HG03469 (cell line): ENCODE measurements around the gene CCN5.

Experiments
- ATAC-seq: cut with Tn5 transposase; IDR thresholded peaks from one replicate; pipeline ENCODE4 v1.9.1; 2021; ENCODE audit warnings: mild to moderate bottlenecking, moderate library complexity, moderate number of reproducible peaks; ENCODE audit not compliant: unreplicated experiment

Gene CCN5

GRCh38 chr20:44735816-44736169, 20.6 kb downstream of the CCN5 start:
- ATAC-seq = no peak

GRCh38 chr20:44736170-44737021, 21.2 kb downstream of the CCN5 start:
- no peak for ATAC-seq

DNA sequence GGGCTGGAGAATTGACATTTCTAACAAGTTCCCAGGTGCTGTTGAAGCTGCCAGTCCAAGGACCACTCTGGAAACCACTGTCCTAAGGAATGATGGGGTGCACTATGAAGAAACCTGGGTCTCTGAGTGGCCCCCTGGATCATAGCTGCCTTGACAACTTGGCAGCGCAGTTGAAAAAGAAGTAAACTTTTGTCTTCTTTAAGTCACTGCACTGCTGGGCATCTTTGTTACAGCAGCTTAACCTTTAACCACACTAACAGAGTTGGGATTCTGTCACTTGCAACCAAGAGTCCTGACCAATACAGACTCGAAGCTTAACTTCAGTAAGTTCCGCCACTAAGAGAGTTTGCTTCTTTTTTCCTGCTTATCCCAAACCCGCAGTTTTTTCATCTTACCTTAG, 21.9 kb downstream of the CCN5 start:
- no peak for ATAC-seq

DNA sequence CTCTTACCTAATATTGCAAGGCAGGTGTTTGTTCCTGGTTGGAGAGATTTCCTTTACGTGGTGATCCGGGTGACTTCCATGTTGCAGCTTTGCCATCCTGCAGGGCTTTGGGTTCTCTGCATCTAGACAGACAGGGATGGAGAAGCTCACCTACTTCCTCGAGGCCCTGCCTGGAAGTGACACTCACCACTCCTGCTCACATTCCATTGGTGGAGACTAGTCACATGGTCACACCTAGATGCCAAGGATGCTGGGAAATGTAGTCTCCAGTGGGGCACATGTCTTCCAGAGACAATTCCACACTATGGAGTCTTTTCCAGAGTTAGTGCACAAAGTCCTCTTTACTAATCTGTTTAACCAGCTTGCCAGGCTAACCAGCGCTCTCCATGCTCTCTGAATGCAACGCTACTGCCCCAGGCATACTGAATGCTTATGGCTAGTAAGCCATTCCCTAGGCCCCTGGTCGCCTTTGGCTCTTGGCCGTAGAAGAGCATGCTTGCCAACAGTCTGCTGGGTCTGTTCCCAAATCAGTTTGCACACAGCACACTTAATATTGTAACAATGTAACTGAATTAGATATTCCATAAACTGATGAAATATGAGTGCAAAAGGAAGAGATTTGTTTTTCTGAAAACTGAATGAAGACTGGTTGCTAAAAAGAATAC, 23.8 kb downstream of the CCN5 start:
- ATAC-seq = no peak

DNA sequence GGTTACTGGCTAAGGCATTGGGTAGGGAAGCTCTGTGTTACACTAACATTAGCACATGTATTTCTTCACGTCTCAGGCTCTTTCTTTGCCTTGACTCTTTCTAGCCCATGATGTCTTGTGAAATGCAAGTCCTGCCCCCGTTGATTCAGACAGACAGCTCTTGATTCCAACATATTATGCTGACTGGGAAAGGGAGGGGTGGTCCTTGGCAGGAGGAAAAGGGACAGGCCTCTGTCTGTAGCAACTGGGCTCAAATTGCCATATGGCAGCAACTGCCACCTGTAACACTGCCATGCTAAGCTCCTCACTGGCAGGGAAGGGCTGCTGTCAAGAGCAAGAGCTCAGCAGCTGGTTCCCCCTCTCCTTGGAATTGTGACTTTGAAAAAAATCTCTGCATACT, 24.8 kb downstream of the CCN5 start:
- ATAC-seq = no peak

GRCh38 chr20:44742304-44743079, 27.3 kb downstream of the CCN5 start:
- ATAC-seq = no peak

- no peak for ATAC-seq
Measured at GRCh38 chr20:44743080-44743701, 28.0 kb downstream of the CCN5 start.

GRCh38 chr20:44743916-44744655, 28.9 kb downstream of the CCN5 start:
- no peak for ATAC-seq

DNA sequence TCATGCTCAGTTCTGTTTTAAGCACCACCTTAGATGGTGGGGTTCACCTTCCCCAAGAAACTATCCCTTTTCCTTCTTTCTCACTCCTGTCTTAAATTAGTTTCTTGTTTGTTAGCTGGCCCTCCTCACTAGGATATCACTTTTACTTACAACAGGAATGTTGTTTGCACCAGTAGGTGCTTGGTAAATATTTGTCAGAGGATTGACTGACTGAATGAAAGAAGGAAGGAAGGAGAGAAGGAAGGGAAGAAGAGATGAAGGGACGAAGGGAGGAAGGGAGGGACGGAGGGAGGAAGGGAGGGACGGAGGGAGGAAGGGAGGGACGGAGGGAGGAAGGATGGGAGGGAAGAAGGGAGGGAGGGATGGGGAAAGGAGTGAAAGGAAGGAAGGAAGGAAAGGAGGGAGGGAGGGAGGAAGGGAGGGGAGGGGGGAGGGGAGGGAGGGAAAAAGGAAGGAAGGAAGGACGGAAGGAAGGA, 30.0 kb downstream of the CCN5 start:
- no peak for ATAC-seq

DNA sequence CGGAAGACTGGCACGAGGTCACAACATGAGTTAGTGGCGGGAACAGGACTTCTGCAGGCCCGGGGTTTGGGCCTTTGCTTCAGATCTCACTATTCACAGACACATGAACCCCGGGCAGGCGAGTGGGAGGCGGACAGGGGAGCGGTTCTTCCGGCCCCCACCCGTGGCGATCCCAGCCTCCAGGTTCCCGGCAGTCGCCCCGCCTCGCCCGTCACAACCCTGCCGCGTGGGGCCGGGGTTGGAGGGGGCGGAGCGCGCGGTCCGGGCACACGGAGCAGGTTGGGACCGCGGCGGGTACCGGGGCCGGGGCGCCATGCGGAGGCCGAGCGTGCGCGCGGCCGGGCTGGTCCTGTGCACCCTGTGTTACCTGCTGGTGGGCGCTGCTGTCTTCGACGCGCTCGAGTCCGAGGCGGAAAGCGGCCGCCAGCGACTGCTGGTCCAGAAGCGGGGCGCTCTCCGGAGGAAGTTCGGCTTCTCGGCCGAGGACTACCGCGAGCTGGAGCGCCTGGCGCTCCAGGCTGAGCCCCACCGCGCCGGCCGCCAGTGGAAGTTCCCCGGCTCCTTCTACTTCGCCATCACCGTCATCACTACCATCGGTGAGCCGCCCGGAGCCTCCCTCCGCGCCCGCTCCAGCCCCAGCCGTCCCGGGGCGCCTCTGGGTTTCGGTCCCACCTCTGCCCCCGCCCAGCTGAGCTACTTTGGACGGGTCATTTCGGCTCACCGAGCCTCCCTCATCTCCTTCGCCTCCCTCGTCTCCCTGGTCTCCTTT, 30.6 kb downstream of the CCN5 start, which contains the start of gene KCNK15:
KCNK15 (plus strand) TSS at position 268 of the 769 bp plus-strand sequence; CDS start at position 314, 46 bp downstream.
- ATAC-seq = no peak

- ATAC-seq = no peak
Measured at GRCh38 chr20:44746367-44747165, 31.4 kb downstream of the CCN5 start.

DNA sequence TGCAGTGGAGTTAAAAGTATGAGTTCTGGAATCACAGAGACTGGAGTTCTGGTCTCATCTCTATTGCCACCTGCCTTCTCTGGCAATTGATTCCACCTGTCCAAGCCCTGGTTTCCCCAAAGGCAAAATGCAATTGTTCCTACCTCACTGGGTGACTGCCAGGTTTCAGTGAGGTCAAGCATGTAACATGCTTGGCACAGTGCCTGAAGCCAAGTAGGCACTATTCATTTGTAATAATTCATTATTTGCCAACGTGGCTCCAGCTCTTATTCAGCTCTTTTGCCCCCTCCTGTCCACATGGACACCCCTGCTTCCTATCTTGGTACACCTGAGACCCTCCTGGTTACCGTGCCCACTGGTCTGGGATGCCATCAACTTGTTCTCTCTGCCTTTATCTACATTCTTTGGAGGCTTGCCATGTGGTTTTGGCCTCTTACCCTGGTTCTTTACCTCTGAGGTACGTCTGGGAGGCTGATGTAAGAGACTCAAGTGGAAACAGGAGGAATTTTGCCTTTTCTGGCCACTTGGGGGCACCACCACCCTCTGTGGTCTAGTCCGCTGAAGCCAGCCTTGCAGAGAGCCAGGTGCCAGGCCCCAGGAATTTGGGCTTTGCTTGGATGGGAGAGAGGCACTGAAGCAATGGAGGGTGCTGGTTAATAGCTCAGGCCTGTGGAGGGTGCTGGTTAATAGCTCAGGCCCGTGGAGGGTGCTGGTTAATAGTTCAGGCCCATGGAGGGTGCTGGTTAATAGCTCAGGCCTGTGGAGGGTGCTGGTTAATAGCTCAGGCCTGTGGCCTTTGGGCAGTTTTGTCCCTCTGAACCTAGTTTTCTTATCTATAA, 32.2 kb downstream of the CCN5 start:
- no peak for ATAC-seq

DNA sequence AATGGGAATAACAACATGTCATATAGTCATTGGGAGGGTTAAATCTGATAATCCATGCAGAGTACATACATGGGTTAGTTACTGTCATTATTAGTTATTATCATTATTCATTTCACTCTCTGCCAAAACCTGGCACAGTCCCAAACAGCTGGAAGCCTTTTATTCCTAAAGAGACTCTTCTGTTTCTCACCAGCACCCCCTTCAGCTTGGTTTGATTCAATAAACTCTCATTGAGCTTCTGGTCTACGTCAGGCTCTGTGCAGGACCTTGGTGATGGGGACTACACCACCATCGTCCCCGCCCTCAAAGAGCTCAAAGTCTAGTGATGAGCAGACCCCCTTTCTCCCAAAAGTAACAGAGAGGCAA, 32.8 kb downstream of the CCN5 start:
- no peak for ATAC-seq

DNA sequence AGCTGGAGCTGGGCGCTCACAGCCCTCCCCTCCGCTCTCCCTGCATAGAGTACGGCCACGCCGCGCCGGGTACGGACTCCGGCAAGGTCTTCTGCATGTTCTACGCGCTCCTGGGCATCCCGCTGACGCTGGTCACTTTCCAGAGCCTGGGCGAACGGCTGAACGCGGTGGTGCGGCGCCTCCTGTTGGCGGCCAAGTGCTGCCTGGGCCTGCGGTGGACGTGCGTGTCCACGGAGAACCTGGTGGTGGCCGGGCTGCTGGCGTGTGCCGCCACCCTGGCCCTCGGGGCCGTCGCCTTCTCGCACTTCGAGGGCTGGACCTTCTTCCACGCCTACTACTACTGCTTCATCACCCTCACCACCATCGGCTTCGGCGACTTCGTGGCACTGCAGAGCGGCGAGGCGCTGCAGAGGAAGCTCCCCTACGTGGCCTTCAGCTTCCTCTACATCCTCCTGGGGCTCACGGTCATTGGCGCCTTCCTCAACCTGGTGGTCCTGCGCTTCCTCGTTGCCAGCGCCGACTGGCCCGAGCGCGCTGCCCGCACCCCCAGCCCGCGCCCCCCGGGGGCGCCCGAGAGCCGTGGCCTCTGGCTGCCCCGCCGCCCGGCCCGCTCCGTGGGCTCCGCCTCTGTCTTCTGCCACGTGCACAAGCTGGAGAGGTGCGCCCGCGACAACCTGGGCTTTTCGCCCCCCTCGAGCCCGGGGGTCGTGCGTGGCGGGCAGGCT, 35.1 kb downstream of the CCN5 start:
- ATAC-seq = no peak

DNA sequence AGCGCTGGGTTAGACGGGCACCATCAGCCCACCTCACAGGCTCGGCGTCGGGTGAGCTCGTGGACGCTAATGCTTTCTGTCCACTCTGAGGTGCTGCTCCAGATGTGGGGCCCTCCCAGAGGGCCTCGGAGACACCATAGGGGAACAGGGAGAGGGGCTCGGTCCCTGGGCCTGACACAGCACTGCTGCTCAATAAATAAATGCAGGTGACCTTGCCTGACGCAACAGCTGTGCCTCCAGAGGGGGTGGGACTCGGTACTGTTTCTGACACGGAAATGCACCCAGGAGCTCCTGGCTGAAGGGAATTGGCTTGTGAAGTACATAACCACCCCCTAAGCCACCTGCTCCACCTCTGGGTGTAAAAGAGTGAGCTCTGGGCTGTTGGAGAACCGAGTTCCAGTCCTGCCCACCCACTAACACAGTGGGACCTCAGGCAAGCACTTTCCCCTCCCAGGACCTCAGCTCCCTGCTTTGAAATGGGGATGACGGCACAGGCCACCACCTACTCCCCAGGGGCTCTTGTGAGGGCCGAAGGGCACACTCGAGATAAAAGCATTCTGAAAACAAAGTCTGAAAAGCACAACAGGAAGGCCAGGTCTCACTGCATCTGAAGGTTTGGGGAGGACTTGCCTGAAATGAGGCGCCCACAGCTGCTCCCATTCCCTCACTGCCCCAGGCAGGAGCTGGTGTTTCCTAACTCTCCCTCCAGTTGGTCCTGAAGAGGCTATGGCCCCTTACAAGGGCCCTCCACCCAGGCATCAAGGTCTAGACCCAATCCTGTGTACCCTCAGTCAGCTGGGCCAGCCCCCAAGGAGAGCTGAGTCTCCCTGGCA, 37.1 kb downstream of the CCN5 start:
- ATAC-seq = no peak

DNA sequence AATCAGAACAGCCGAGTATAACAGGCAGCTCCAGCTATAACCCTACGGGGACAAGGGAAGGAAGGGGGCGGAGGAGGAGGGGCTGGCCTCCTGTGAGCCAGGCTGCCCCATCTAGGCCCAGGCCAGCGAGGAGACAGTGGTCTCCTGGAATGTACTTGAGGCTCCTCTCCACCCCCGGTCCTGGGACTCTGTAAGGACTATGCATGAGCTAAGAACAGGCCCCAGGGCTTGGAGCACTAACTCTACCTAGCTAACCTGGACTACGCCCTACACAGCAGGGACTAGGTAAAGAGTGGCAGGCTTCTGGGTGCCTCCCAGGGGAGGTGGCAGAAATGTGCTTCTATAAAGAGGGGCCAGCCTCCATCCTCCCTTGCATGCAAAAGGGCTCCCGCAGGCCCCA, 39.4 kb downstream of the CCN5 start:
- ATAC-seq = no peak
